HK-2 (cell line): Measurements from ENCODE around the gene DIDO1.
"Not testable (repeated sequence)": the region's sequence is repeated elsewhere in the genome, so short reads cannot be mapped to it uniquely, and the experiment has no call there.

ENCODE experiments used
- DNase-seq: peaks from one replicate; pipeline ENCODE4 v3.0.0-alpha.2; 2018; ENCODE audit not compliant: unreplicated experiment

Gene DIDO1

DNA sequence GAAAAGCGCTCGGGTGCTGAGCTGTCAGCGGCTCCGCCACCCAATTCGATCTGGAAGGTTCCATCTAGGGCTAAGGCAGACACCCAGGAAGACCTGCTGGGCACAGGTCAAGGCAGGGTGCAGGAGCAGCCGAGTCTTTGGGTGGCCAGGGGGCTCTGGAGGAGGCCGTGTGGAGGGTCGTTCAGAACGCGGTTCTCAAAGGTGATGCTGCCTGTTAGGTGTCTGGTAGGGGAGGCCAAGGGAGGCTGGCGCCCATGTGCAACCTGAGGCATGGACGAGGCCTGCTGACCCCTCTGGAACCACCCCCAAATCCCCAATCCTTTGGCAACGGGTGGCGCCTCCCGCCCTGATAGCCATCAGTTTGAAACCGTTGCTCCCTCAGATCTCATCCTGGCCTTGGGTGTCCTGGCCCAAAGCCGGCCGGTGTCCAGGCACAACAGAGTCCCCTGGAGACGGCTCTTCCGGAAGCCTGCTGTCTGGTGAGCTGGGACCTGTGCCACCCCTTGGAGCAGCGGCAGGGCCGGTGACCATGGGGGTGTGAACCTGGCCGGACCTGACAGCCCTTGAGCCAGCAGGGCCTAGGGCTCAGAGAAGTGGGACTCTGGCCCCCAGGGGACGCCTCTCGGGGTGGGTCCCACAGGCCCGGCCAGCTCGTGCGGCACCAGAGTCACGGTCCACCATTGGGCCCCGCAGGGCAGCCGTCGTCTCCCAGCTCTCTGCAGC, 36.7 kb upstream of the DIDO1 start:
- DNase-seq = no peak

DNA sequence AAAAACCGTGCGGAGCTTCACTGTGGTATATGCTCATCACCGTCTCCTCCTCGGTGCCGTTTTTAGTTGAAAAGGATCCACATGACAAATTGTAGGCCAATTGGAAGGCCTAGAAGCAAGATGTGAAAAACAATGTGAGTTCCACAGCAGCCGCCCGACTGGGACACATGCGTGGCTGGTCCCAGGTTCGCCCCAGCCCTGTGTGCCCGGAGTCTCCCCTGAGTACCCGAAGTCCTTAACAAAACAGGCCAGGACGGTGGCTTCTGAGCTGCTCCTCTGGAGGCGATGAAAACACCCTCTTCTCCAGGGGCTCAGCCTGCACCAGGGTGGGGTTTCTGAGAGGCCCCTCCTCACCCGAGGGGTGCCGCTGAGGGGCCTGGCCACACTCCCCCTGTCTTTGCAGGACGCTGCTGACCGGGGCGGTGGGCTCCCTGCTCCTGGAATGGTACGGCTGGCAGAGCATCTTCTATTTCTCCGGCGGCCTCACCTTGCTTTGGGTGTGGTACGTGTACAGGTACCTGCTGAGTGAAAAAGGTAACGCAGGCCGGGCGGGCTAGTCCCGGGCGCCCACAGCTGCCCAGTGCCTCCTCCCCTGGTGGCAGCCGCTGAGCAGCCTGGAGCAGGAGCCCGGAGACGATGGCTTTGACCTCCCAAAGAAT, 36.0 kb upstream of the DIDO1 start:
- no peak for DNase-seq

DNA sequence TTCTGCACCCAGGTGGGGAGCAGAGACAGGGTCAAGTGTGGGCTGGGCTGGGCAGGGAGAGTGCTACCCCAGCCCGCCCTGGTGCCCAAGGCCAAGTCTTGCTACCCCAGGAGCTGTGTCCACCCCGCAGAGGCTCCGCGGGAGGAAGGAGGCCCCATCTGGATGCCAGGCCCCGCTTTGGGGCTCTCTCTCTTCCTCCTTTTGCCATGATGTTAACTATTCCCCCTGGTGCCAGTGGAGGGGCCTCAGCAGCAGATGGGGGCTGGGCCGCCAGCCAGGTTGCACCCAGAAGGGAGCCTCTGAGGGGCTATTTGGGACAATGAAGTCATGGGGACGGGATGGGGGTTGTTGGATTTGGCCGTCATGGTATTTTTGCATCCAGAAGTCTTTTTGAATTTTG, 35.5 kb upstream of the DIDO1 start:
- DNase-seq = no peak

DNA sequence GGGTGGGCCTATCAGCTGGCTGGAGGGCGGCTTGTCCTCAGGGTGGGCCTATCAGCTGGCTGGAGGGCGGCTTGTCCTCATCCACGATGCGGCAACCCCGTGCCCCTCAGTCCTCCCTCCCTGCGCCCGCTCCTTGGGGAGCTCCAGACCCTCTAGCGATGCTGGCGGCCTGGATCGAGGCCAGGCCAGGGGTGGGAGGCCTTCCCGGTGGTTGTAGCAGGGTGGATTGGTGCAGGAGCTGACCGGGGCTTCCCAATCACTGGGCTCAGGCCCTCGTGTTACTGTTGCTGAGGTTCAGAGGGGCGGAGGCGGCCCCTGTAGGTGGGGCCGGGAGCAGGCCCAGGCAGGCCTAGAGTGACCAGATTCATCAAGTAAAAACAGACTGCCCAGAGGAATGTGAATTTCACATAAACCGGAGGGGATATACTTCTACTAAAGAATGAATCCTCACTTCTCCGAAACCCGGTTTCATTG, 35.0 kb upstream of the DIDO1 start:
- no peak for DNase-seq

DNA sequence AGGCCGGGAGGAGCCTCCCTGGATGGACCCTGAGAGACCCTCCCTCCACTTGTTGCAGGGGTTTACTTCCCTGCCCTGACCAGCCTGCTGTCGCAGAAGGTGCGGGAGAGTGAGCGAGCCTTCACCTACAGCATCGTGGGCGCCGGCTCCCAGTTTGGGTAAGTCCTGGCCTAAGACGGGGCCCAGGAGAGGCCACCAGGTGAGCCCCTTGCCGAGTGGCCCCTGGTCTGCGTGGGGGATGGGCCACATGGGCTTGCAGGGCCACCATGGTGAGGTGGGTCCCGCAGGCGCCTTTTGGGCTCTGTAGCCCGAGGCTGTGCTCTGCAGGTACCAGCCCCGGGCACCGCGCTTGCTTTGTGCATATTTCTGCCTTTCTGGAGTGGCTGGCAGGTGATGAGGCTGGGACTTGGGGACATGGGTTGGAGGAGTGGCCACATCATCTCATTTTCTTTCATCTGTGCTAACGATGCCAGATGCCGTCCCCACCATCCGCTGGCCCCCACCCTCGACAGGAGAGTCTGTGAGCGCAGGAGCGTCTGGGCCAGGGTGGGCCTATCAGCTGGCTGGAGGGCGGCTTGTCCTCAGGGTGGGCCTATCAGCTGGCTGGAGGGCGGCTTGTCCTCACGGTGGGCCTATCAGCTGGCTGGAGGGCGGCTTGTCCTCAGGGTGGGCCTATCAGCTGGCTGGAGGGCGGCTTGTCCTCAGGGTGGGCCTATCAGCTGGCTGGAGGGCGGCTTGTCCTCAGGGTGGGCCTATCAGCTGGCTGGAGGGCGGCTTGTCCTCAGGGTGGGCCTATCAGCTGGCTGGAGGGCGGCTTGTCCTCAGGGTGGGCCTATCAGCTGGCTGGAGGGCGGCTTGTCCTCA, 34.4 kb upstream of the DIDO1 start:
- DNase-seq = not testable (repeated sequence)

DNA sequence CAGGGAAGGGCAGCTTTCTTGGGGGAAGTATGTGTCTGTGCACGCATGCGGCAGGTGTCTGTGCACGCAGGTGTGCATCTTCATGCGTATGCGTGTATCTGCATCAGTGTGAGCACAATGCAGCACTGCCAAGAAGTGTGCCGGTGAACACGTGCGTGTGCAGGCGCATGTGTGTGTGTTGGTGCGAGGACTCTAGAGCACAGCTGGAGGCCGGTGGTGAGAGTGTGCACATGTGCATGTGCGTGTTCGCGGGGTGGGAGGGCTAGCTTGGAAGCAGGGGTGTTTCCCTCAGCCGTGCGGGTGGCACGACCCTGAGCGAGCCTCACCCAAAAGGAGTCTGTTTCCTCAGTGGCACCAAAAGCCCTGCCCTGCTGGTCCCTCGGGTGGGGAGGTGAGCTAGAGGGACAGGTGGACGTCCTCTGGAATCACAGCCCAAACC, 33.7 kb upstream of the DIDO1 start:
- DNase-seq = no peak

DNA sequence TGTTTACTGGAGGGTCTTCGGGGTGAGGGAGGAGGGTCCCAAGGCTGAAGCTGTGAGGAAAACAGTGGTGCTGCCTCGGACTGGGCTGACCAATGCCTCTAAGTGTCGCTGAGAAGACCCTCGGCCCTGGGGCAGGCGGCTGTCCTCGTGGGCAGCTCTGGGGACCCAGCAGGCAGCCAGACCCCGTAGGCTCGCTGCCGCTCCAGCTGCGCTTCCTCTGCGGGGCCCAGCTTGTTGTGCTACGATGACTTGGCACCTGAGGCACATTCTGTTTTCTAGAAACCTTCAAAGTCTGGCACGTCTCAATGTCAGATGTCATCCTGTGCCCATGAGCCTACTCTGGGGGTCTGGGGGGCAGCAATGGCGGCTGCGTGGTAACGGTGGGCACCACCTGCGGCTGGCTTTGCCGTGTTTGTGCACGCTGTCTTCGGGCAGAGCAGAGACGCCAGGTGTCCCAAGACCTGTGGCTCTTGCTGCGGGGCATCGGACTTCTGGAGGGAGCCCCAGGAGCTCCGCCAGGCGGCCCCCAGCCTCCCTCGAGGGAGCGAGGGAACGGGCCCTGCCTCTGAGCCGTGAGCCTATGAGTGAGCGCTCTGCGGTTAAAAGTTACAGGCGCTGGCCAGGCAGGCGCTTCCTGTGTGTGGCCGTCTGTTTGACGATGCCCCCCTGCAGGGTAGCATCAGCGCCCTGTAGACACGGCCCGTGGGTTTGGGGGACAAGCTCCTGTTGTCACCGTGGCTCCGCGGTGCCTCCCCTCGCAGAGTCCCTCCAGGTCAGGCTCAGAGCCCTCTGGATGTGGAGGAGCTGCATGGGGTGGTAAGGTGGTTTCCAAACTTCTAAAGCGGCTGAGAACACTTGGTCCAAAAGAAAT, 33.0 kb upstream of the DIDO1 start:
- DNase-seq = no peak

DNA sequence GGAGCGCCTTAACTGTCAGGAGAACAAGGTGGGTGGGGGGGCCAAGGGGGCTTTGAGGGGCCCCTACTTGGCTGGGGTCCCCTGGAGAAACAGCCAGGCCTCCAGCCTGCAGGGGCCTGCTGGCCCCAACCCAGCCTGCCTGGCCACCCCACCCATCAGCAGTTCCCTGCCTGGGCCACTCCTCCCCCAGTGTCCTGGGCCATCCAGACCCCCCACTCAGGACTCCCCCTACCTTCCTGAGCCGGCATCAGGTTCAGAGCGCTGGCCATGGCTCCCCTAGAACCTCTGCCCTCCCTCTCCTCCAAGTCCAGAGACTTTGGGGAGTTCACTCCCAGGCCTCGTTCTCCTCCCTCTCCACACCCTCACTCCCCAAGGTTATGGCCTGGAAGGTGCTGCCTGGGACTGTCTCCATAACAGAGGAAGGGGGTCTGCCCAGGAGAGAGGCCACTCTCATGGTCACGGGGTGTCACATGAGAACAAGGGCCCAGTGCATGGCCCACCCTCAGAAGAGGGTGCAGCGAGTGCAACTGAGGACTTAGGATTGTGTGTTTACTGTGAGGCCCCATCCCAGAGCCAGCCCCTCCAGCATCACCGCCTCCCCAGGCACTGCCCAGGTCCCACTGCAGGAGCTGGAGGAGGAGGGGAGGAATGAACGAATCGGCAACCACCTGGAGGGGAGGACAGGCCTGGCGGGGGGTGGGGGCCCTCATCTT, 32.2 kb upstream of the DIDO1 start:
- DNase-seq = no peak

DNA sequence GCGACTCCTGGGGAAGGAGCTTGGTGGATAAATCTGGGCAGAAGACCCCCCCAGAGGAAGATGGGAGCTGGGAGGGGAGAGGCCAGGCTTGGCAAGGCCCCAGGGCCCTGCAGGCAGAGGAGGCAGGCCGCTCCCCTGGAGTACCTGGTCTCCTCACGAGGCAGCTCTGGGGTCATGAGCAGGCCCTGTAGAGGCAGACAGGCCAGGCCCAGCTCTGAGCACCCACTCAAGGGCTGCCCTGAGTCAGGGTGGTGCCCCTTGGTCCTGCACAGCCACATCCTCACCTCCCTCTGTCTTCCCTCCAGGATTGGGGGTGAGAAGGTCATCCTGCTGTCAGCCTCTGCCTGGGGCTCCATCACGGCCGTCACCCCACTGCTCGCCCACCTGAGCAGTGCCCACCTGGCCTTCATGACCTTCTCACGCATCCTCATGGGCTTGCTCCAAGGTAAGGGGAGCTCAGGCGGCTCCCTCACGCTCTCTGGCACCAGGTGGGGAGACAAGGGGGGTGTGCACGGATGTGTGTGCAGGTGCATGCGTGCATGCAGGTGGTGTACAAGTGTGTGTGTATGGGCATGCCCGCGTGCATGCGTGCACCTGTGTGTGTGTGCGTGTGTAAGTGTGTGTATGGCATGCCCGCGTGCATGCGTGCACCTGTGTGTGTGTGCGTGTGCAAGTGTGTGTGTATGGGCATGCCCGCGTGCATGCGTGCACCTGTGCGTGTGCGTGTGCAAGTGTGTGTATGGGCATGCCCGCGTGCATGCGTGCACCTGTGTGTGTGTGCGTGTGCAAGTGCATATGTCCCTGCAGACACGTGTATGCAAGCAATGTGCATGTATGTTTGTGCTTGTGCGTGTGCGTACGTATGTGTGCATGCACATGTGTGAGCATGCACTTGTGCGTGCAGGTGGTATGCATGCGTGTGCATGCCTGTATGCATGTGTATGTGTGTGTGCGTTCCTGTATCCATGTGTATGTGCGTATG, 31.1 kb upstream of the DIDO1 start:
- no peak for DNase-seq

DNA sequence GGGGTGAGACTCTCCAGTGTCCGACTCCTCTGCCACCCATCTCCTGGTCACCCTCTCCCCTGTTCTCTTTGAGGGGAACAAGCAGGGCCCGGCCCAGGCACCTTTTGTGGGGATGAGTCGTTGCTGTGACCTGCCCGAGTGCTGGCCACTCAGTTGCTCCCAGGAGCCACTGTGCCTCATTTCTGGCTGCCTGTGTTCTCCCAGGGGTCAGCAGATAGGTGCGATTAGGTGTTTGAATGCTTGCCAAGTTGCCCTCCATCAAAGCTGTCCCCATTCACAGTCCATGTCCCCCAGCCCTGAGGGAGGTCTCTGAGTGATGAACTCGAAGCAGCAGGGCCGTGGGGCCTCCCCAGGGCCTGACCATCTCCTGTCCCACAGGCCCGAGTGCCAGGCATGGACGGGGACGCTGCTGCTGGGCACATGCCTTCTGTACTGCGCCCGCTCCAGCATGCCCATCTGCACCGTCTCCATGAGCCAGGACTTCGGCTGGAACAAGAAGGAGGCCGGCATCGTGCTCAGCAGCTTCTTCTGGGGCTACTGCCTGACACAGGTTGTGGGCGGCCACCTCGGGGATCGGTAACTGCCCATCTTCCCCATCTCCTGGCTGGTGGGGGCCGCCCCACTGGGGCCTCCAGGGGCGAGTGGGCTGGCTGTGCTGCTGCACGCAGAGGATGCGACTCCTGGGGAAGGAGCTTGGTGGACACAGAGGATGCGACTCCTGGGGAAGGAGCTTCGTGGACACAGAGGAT, 30.3 kb upstream of the DIDO1 start:
- no peak for DNase-seq

DNA sequence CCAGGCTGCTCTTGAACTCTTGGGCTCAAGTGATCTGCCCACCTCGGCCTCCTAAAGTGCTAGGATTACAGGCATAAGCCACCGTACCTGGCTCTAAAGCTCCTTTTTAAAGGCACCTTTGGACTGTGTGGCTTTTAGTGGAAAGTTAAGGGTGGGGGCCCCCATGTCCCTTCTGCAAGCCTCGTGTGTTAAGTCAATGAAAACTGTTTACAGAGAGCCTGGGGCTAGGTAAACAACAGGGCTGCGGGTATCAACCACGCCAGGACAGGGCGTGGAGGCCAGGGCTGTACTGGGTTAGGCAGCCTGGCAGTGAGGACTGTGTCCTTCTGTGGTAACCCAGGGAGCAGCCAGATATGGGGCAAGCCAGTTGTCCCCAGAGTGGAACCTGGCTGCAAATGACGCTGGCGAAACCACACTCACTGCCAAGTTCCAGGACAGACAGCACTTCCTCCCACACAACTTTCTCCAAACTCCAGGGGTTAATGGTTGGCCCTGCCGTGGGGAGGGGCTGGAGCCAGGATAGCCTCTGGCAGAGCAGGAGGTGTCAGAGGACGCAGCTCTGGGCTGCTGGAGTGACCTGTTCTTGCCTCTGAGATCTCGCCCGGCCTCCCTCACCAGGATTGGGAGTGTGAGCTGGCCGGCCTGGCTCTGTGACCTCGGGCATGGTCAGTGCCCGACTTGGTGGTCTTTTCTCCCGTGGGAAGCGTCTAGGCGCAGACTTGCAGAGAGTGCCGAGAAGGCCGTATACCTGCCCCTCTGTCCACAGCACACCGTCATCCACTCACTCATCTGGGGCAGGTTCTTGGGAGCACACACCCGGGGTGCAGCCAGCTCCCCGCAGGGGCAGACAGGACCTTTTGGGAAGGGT, 29.4 kb upstream of the DIDO1 start:
- no peak for DNase-seq

DNA sequence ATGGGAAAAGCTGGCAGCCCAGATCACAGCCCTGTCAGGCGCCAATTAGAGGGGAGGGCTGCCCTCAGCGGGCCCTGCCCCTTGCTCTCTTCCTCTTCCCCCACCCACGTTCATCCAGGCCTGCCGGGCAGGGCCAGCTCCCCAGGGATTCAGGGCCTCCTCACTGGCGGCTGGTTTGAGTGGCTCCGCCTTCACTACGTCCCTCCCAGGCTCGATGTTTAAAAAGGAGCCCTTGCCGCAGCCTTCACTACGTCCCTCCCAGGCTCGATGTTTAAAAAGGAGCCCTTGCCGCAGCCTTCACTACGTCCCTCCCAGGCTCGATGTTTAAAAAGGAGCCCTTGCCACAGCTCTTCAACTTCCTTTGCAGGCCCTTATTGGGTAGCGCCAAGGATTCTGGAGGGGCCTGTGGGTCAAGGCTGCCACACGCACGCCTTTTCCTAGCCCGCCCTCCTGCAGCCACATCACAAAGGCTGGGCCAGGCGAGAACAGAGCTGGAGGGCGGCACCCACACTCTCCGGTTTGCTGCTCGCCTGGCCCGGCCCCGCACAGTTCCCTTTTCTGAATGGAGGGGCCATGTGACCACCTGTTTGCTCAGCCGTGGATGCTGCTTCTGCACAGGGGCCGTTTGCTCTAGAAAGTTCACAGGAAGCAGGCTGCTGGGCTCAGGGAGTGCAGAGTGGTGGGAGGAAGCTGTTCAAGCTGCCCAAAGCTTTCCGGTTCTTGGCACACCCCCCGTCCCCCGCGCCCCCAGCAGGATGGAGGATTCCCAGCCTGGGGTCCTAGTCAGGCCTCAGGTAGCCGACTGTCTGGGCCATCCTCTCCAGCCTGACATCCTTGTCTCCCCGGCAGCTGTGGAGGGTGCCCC, 27.8 kb upstream of the DIDO1 start:
- no peak for DNase-seq

DNA sequence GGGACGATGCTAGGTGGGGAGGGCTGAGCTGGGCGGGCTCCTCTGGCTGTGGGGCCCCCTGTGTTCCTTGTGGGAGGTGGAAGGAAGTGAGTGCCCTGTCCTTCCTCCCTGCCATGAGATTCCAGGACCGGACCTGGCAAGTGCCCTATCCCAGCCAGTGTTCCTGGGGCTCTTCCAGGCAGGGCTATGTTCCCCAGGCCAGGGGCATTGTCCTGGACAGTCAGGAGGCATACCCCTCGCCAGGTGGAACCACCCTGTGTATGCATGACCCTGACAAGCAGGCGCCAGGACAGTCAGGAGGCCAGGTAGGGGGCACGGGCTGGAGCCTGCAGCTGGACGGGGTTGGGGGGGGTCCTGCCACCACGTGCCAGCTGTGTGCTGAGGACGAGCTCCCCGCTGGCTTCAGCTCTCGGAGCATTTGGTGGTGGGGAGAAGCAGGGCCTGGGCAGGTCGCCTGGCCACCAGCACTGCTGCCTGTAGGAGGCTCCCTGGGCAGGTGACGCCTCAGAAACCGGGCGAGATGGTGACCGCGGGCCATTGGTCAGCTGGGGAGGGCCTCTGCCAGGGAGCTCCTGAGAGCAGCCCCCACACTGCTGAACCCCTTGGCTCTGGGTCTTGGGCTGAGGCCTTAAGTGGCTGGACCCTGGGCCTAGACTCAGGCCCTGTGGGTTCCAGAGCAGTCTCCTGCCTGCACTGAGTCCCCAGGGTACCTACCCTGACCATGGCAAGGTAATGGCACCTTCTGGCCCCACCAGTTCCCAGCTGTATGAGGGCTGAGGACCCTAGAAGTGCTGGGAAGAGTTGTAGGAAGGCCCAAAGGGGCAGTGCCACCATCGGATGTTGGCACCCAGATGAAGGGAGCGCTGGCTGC, 26.9 kb upstream of the DIDO1 start:
- no peak for DNase-seq

DNA sequence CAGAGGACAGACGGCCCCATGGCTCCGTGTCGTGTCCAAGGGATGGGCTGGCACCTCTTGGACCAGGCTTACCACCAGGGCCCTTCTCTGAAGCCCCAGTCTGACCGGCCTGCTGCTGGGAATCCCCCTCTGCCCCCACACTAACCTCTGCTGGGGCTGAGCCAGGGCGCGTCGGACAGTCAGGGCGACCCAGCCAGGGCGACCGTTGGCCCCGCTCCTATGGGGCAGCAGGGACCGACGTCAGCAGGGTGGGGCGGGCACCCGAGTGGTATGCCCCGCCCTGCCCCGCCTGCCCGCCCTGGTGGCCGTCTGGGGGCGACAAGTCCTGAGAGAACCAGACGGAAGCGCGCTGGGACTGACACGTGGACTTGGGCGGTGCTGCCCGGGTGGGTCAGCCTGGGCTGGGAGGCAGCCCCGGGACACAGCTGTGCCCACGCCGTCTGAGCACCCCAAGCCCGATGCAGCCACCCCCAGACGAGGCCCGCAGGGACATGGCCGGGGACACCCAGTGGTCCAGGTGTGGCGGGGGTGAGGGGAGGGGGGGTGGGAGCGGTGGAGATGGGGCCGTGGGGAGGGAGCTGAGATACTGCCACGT, 26.2 kb upstream of the DIDO1 start, which contains the start of gene SLC17A9:
Gene SLC17A9 (plus strand): TSS at position 337 of the 595 bp plus-strand sequence. CDS start 122 bp downstream, at position 459.
- no peak for DNase-seq

DNA sequence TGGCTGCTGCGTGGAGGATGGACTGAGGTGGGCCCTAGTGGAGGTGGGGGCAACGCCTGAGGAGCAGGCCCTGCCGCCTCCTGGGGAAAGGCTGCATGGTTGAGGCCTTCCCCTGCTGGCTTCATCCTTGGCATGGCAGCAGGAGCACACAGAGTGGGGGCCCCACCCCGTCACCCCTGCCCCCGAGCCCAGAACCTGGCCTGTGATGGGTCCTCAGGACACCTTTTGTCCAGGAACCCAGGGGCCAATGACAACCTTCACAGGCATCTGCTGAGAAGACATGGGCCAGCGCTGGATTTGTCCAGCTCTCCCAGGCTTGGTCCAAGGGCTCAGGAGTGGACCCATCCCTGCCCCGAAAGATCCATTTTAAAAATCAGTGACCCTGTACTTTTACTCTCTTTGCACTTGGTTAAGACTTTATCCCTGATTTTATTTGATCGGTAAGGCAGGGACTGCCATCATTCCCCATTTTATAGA, 25.6 kb upstream of the DIDO1 start:
- no peak for DNase-seq
